ENCODE data around the gene EHD1. TPM values are rescaled to one million over a fixed set of nuclear protein-coding genes. Genes with fewer than 3 reads are reported as not detected.

Gene EHD1
- total and polyA plus RNA-seq, 9 of the 15 experiments (the other 6 are each of a cell fraction or from before 2014, with no cell fraction given), result 0.46 to 65.0 (median 16.4) TPM

DNA sequence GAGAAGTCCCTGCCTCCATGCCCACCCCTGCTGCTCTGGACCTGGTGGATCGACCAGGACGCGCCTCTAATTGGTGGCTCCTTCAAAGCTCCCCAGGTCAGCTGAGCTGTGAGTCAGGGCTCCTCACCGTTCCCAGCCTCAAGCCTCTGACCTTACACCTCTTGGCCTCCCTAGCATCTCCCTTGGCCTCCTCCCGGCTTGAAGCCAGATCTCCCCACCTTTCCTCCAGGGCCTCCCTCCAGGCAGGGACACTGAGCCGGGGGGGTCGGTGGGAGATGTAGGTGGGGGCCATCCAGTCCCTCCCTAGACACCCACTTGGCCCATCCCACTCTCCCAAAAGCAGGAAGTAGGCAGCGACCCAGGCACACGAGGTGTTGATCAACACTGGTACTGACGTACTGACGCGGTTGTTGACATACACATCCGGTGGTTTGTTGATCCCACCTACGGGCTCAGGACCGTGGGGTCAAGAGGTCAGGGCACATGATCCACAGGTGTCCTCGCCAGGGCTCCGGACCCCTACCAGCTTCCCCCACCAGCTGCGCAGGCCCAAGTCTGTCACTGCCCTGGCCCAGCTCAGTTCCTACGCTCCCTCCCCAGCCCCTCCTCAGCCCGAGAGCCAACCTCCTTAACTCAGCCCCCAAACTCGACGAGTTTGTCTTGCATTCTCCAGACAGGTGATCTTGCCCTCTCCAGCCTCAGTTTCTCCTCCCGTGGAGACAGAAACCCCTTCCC is 37.8 kb upstream of the EHD1 start (continued):
- TF ChIP-seq, protein P1, sequence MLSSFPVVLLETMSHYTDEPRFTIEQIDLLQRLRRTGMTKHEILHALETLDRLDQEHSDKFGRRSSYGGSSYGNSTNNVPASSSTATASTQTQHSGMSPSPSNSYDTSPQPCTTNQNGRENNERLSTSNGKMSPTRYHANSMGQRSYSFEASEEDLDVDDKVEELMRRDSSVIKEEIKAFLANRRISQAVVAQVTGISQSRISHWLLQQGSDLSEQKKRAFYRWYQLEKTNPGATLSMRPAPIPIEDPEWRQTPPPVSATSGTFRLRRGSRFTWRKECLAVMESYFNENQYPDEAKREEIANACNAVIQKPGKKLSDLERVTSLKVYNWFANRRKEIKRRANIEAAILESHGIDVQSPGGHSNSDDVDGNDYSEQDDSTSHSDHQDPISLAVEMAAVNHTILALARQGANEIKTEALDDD (IDR thresholded peaks at IDR 0.05), result no peak
- TF ChIP-seq TEAD4 (IDR thresholded peaks at IDR 0.05; ENCODE audit: low read length), result no peak
- no peak for TF ChIP-seq TEAD4 (CRISPR knock-in tag; IDR thresholded peaks at IDR 0.05; ENCODE audit: borderline replicate concordance)
- TF ChIP-seq HDAC1 (IDR thresholded peaks at IDR 0.05), result peak in 1 of 2 experiments; percentile 76; a peak in 2 of 4 replicates
- TF ChIP-seq ZNF778 (CRISPR knock-in tag; IDR thresholded peaks at IDR 0.05), result no peak
- TF ChIP-seq XRCC3 (IDR thresholded peaks at IDR 0.05), result no peak
- no peak for TF ChIP-seq RERE (CRISPR knock-in tag; IDR thresholded peaks at IDR 0.05; ENCODE audit: borderline replicate concordance)
- TF ChIP-seq TCF3 (CRISPR knock-in tag; IDR thresholded peaks at IDR 0.05), result no peak
- no peak for TF ChIP-seq NCOA1 (IDR thresholded peaks at IDR 0.05; ENCODE audit: low read depth)
- TF ChIP-seq ZBTB2 (IDR thresholded peaks at IDR 0.05), result 0 out of 2 replicates have a peak, but pooled peaks have one; percentile 31
- TF ChIP-seq, protein P2, sequence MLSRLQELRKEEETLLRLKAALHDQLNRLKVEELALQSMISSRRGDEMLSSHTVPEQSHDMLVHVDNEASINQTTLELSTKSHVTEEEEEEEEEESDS (CRISPR knock-in tag; IDR thresholded peaks at IDR 0.05), result no peak
- no peak for TF ChIP-seq PML (IDR thresholded peaks at IDR 0.05; ENCODE audit: low read length)
- no peak for TF ChIP-seq CTCFL (IDR thresholded peaks at IDR 0.05; ENCODE audit: borderline replicate concordance, insufficient read depth, low read depth, low read length, poor library complexity, severe bottlenecking)
- TF ChIP-seq ZNF785 (CRISPR knock-in tag; IDR thresholded peaks at IDR 0.05), result no peak
- peak; percentile 69 for TF ChIP-seq ZC3H4 (CRISPR knock-in tag; IDR thresholded peaks at IDR 0.05; ENCODE audit: borderline replicate concordance)
- TF ChIP-seq ZNF707 (CRISPR knock-in tag; conservative IDR thresholded peaks at IDR 0.05), result no peak
- no peak for TF ChIP-seq ZNF3 (CRISPR knock-in tag; IDR thresholded peaks at IDR 0.05)
- TF ChIP-seq EWSR1 (IDR thresholded peaks at IDR 0.05; ENCODE audit: borderline replicate concordance, low read depth, partially characterized antibody), result no peak
- TF ChIP-seq MCM5 (IDR thresholded peaks at IDR 0.05; ENCODE audit: low read depth), result no peak

Data from K562 (cell line).